H1 (cell line): ENCODE results near the gene DOCK1.

Source experiments
- ATF2 ChIP-seq: IDR thresholded peaks from 2 replicates; pipeline ENCODE4 v1.6.1; 2012; ENCODE audit warnings: low read length, inconsistent platforms
- CBX8 ChIP-seq: fragments of 300-800, 300-1000 bp; sonication (generic); IDR thresholded peaks from 2 replicates; pipeline ENCODE4 v1.7.1; 2016; ENCODE audit warnings: low read depth, low read length, borderline replicate concordance
- CEBPB ChIP-seq: IDR thresholded peaks from 2 replicates; pipeline ENCODE4 v1.6.1; 2012; ENCODE audit warnings: low read depth, low read length
- CHD1 ChIP-seq: IDR thresholded peaks from 2 replicates; pipeline ENCODE4 v1.6.1; 2012; ENCODE audit warnings: low read depth, low read length, improper control_type of control experiment
- EZH2 ChIP-seq: fragments of 200-600 bp; sonication (generic); IDR thresholded peaks from 2 replicates; pipeline ENCODE4 v1.7.1; 2012; ENCODE audit warnings: low read depth, mild to moderate bottlenecking, moderate library complexity, low read length, inconsistent platforms; ENCODE audit not compliant: severe bottlenecking
- GABPA ChIP-seq: IDR thresholded peaks from 2 replicates; pipeline ENCODE4 v1.6.1; 2011; ENCODE audit warnings: mild to moderate bottlenecking, low read length, moderate library complexity, borderline replicate concordance; ENCODE audit not compliant: insufficient read depth
- POLR2AphosphoS5 ChIP-seq: IDR thresholded peaks from 2 replicates; pipeline ENCODE4 v1.6.1; 2011; ENCODE audit warnings: low read depth, low read length
- RFX5 ChIP-seq: IDR thresholded peaks from 2 replicates; pipeline ENCODE4 v1.6.1; 2011; ENCODE audit warnings: low read depth, low read length, improper control_type of control experiment, borderline replicate concordance
- RNF2 ChIP-seq: fragments of 200-900, 300-1000 bp; sonication (generic); IDR thresholded peaks from 2 replicates; pipeline ENCODE4 v1.7.1; 2016; ENCODE audit warnings: borderline replicate concordance, low read depth, mild to moderate bottlenecking, antibody characterized with exemption, low read length; ENCODE audit not compliant: poor library complexity, severe bottlenecking; ENCODE audit errors: missing control alignments
- SIX5 ChIP-seq: IDR thresholded peaks from 2 replicates; pipeline ENCODE4 v1.6.1; 2011; ENCODE audit warnings: mild to moderate bottlenecking, low read depth, low read length
- TF ChIP-seq, protein P1 (sequence below), 3 experiments: IDR thresholded peaks; 1 replicate in 2 of 3; 2 replicates in 1 of 3; pipeline versions ENCODE4 v1.5.1 to v1.6.1; 2011; ENCODE audit warnings: low read length in 3 of 3, mild to moderate bottlenecking in 3 of 3, inconsistent platforms in 2 of 3, low read depth in 1 of 3, moderate library complexity in 1 of 3; ENCODE audit not compliant: insufficient read depth in 1 of 3; ENCODE audit errors: control extremely low read depth in 1 of 3
- TF ChIP-seq, protein P2 (sequence below): fragments of 300-600 bp; sonication (generic); IDR thresholded peaks from 2 replicates; pipeline ENCODE4 v1.7.1; 2012; ENCODE audit warnings: low read length, moderate library complexity, mild to moderate bottlenecking, inconsistent platforms; ENCODE audit not compliant: insufficient replicate concordance

- TF ChIP-seq RNF2 (no peak), CEBPB (no peak), CHD1 (no peak), POLR2AphosphoS5 (no peak), GABPA (no peak), ATF2 (no peak), SIX5 (no peak), CBX8 (no peak), RFX5 (no peak), EZH2 (no peak)
- TF ChIP-seq, protein P1, sequence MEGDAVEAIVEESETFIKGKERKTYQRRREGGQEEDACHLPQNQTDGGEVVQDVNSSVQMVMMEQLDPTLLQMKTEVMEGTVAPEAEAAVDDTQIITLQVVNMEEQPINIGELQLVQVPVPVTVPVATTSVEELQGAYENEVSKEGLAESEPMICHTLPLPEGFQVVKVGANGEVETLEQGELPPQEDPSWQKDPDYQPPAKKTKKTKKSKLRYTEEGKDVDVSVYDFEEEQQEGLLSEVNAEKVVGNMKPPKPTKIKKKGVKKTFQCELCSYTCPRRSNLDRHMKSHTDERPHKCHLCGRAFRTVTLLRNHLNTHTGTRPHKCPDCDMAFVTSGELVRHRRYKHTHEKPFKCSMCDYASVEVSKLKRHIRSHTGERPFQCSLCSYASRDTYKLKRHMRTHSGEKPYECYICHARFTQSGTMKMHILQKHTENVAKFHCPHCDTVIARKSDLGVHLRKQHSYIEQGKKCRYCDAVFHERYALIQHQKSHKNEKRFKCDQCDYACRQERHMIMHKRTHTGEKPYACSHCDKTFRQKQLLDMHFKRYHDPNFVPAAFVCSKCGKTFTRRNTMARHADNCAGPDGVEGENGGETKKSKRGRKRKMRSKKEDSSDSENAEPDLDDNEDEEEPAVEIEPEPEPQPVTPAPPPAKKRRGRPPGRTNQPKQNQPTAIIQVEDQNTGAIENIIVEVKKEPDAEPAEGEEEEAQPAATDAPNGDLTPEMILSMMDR (IDR thresholded peaks at IDR 0.05; ENCODE audit: control extremely low read depth in 1 of 3, insufficient read depth in 1 of 3, low read depth in 1 of 3, low read length in 3 of 3): no peak
- TF ChIP-seq, protein P2, sequence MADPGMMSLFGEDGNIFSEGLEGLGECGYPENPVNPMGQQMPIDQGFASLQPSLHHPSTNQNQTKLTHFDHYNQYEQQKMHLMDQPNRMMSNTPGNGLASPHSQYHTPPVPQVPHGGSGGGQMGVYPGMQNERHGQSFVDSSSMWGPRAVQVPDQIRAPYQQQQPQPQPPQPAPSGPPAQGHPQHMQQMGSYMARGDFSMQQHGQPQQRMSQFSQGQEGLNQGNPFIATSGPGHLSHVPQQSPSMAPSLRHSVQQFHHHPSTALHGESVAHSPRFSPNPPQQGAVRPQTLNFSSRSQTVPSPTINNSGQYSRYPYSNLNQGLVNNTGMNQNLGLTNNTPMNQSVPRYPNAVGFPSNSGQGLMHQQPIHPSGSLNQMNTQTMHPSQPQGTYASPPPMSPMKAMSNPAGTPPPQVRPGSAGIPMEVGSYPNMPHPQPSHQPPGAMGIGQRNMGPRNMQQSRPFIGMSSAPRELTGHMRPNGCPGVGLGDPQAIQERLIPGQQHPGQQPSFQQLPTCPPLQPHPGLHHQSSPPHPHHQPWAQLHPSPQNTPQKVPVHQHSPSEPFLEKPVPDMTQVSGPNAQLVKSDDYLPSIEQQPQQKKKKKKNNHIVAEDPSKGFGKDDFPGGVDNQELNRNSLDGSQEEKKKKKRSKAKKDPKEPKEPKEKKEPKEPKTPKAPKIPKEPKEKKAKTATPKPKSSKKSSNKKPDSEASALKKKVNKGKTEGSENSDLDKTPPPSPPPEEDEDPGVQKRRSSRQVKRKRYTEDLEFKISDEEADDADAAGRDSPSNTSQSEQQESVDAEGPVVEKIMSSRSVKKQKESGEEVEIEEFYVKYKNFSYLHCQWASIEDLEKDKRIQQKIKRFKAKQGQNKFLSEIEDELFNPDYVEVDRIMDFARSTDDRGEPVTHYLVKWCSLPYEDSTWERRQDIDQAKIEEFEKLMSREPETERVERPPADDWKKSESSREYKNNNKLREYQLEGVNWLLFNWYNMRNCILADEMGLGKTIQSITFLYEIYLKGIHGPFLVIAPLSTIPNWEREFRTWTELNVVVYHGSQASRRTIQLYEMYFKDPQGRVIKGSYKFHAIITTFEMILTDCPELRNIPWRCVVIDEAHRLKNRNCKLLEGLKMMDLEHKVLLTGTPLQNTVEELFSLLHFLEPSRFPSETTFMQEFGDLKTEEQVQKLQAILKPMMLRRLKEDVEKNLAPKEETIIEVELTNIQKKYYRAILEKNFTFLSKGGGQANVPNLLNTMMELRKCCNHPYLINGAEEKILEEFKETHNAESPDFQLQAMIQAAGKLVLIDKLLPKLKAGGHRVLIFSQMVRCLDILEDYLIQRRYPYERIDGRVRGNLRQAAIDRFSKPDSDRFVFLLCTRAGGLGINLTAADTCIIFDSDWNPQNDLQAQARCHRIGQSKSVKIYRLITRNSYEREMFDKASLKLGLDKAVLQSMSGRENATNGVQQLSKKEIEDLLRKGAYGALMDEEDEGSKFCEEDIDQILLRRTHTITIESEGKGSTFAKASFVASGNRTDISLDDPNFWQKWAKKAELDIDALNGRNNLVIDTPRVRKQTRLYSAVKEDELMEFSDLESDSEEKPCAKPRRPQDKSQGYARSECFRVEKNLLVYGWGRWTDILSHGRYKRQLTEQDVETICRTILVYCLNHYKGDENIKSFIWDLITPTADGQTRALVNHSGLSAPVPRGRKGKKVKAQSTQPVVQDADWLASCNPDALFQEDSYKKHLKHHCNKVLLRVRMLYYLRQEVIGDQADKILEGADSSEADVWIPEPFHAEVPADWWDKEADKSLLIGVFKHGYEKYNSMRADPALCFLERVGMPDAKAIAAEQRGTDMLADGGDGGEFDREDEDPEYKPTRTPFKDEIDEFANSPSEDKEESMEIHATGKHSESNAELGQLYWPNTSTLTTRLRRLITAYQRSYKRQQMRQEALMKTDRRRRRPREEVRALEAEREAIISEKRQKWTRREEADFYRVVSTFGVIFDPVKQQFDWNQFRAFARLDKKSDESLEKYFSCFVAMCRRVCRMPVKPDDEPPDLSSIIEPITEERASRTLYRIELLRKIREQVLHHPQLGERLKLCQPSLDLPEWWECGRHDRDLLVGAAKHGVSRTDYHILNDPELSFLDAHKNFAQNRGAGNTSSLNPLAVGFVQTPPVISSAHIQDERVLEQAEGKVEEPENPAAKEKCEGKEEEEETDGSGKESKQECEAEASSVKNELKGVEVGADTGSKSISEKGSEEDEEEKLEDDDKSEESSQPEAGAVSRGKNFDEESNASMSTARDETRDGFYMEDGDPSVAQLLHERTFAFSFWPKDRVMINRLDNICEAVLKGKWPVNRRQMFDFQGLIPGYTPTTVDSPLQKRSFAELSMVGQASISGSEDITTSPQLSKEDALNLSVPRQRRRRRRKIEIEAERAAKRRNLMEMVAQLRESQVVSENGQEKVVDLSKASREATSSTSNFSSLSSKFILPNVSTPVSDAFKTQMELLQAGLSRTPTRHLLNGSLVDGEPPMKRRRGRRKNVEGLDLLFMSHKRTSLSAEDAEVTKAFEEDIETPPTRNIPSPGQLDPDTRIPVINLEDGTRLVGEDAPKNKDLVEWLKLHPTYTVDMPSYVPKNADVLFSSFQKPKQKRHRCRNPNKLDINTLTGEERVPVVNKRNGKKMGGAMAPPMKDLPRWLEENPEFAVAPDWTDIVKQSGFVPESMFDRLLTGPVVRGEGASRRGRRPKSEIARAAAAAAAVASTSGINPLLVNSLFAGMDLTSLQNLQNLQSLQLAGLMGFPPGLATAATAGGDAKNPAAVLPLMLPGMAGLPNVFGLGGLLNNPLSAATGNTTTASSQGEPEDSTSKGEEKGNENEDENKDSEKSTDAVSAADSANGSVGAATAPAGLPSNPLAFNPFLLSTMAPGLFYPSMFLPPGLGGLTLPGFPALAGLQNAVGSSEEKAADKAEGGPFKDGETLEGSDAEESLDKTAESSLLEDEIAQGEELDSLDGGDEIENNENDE: no peak
These were observed 524.5 kb downstream of the DOCK1 start for GRCh38 chr10:127429601-127430312.
